BJ (cell line): ENCODE results near the gene SAPCD1. TPM values are rescaled to one million over a fixed set of nuclear protein-coding genes. Genes with fewer than 3 reads are reported as not detected.

Source experiments
- CTCF ChIA-PET: fragments of 350-600 bp; formaldehyde crosslinking; extraction: SDS; loops from one replicate; lab custom pipeline; 2021; ENCODE audit warnings: antibody characterized with exemption, inconsistent platforms; lab: Yijun Ruan, JAX
- POLR2A ChIA-PET: fragments of 300-600 bp; sonication (Branson Sonifier 250); formaldehyde crosslinking; extraction: SDS; loops from one replicate; lab custom pipeline; 2021; ENCODE audit warnings: antibody characterized with exemption; lab: Charles Lee
- DNase-seq: peaks from one replicate; pipeline ENCODE4 v3.0.0-alpha.2; 2011; ENCODE audit warnings: low read depth
- H3K27me3 ChIP-seq: 2 replicates; pipeline ENCODE4 v1.6.0; 2011; ENCODE audit warnings: low read length; ENCODE audit not compliant: control insufficient read depth, insufficient read depth
- H3K36me3 ChIP-seq: 2 replicates; pipeline ENCODE4 v1.5.1; 2011; ENCODE audit warnings: low read length; ENCODE audit not compliant: control insufficient read depth, insufficient read depth
- H3K4me3 ChIP-seq: 2 replicates; pipeline ENCODE4 v1.5.1; 2011; ENCODE audit warnings: low read depth, mild to moderate bottlenecking, control low read depth, low read length
- CTCF ChIP-seq: IDR thresholded peaks from 2 replicates; pipeline ENCODE4 v1.5.1; 2011; ENCODE audit warnings: low read depth, mild to moderate bottlenecking, control low read depth, inconsistent platforms, low read length, moderate library complexity; ENCODE audit not compliant: insufficient read depth
- polyA plus RNA-seq: library from polyadenylated mRNA; depleted of rRNA; stranded (reverse); fragments of >200 nt; gene quantifications from 2 replicates; pipeline ENCODE4 v1.2.3, GENCODE V29; 2011

SAPCD1 gene
- polyA plus RNA-seq, 1 experiment = 1.2 TPM

- ChIA-PET POLR2A (no interaction called here), CTCF (interaction anchor here (1.4 to 3.1 kb wide), 3 partner anchors 11 to 72 kb away, joined by 4 to 12 read pairs (median 7); no protein-coding TSS in a partner anchor)
- Histone ChIP-seq H3K4me3 (no peak overlapping the region), H3K27me3 (no peaks in the 10 kb centered on the region), H3K36me3 (no peaks in the 10 kb centered on the region; the same call in 1 of the 2 replicates)
- TF ChIP-seq CTCF = no peak
- no peak for DNase-seq
Observed at GRCh38 chr6:31758281-31758680, 4.2 kb upstream of the SAPCD1 start.

GRCh38 chr6:31760790-31761189, 1.7 kb upstream of the SAPCD1 start:
- POLR2A ChIA-PET = no interaction called here
- DNase-seq = no peak
- no peak for TF ChIP-seq CTCF
- no peaks in the 10 kb centered on the region; the same call in 1 of the 2 replicates for H3K36me3 ChIP-seq
- CTCF ChIA-PET = interaction anchor here (3.1 kb wide), 1 partner anchor 9 kb away, joined by 12 read pairs; no protein-coding TSS in a partner anchor
- no peaks in the 10 kb centered on the region for H3K27me3 ChIP-seq
- no peak overlapping the region for H3K4me3 ChIP-seq

- CTCF ChIA-PET = no interaction called here
- DNase-seq = no peak
- Histone ChIP-seq H3K27me3 (no peaks in the 10 kb centered on the region), H3K36me3 (no peaks in the 10 kb centered on the region; the same call in 1 of the 2 replicates), H3K4me3 (no peak overlapping the region)
- TF ChIP-seq CTCF = no peak
- POLR2A ChIA-PET = no interaction called here
Observed at GRCh38 chr6:31761343-31761742, 1.1 kb upstream of the SAPCD1 start.

GRCh38 chr6:31762878-31763618, 592 bp downstream of the SAPCD1 start:
- no peaks in the 10 kb centered on the region for H3K27me3 ChIP-seq
- TF ChIP-seq CTCF = no peak
- no peaks in the 10 kb centered on the region; the same call in 1 of the 2 replicates for H3K36me3 ChIP-seq
- no peak overlapping the region for H3K4me3 ChIP-seq
- no peak for DNase-seq
- ChIA-PET CTCF (interaction anchor here (1.0 kb wide), 1 partner anchor 64 kb away, joined by 3 read pairs; no protein-coding TSS in a partner anchor), POLR2A (interaction anchor here (0.8 kb wide), 1 partner anchor 33 kb away, joined by 3 read pairs; no protein-coding TSS in a partner anchor)

GRCh38 chr6:31763619-31763940, 1.1 kb downstream of the SAPCD1 start:
- ChIA-PET CTCF (interaction anchor here (1.0 kb wide), 1 partner anchor 63 kb away, joined by 3 read pairs; no protein-coding TSS in a partner anchor), POLR2A (interaction anchor here (0.8 kb wide), 1 partner anchor 33 kb away, joined by 3 read pairs; no protein-coding TSS in a partner anchor)
- peak; percentile 39 for DNase-seq
- no peak for TF ChIP-seq CTCF
- H3K36me3 ChIP-seq = no peaks in the 10 kb centered on the region; the same call in 1 of the 2 replicates
- H3K27me3 ChIP-seq = no peaks in the 10 kb centered on the region
- no peak overlapping the region for H3K4me3 ChIP-seq
